NCI-H146 treated with DMSO at 0.1 percent for 48 hours (cell line): ENCODE results near the gene ZFP36L1.

Experiments used
- DNase-seq: peaks from one replicate; lab custom pipeline; 2025; ENCODE audit not compliant: unreplicated experiment; lab: John Stamatoyannopoulos, UW

The ZFP36L1 gene, protein sequence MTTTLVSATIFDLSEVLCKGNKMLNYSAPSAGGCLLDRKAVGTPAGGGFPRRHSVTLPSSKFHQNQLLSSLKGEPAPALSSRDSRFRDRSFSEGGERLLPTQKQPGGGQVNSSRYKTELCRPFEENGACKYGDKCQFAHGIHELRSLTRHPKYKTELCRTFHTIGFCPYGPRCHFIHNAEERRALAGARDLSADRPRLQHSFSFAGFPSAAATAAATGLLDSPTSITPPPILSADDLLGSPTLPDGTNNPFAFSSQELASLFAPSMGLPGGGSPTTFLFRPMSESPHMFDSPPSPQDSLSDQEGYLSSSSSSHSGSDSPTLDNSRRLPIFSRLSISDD

GRCh38 chr14:68792979-68793733, at the start of gene ZFP36L1:
ZFP36L1 (minus strand) TSS chr14:68793067; CDS start chr14:68792938, 129 bp downstream.
- no peak for DNase-seq

DNA sequence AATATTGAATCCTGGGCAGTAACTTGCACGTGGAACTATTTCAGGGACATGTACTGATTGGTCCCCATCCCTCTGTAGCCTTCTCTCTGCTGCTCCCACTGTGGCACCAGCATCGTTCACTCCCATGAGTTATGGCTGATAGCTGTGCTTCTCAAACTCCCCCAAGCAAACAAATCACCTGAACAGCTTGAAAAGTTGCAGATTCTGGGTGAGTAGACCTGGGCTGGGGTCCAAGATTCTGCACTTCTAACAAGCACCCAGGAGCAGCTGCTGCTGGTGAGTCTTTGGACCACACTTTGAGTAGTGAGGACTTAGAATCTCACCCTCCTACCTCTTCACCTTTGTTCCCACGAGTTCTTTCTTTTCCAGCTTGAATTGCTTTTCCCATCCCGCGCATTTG, 49.4 kb upstream of the ZFP36L1 start:
- DNase-seq = no peak

DNA sequence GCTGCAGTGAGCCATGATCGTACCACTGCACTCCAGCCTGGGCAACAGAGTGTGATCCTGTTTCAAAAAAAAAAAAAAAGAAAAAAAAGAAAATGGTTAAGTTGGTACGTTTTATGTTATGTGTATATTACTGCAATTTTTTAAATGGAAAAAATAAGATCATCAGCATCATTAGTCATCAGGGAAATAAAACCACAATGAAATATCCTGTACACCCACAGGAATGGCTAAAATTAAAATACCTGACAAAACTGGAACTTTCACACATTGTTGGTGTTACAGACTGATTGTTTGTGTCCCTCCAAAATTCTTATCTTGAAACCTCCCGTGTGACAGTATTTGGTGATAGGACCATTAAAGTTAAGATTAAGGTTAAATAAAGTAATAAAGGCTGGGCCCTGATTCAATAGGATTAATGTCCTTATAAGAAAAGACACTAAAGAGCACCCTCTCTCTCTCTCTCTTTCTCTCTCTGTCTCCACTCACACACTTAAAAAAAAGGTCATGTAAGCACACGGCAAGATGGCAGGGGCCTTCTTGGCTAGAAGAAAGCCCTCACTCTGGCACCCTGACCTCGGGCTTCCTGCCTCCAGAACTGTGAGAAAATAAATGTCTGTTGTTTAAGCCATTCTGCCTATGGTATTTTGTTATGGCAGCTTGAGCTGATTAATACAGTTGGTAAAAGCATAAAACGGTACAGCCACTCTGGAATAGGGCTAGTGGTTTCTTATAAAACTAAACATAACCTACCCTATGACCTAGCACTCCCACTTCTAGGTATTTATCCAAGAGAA, 48.3 kb upstream of the ZFP36L1 start:
- no peak for DNase-seq

GRCh38 chr14:68840454-68840853, 47.6 kb upstream of the ZFP36L1 start:
- DNase-seq = no peak

- no peak for DNase-seq
Measured at GRCh38 chr14:68836082-68836481, 43.2 kb upstream of the ZFP36L1 start.

- DNase-seq = no peak
Measured at GRCh38 chr14:68834816-68835215, 41.9 kb upstream of the ZFP36L1 start.

DNA sequence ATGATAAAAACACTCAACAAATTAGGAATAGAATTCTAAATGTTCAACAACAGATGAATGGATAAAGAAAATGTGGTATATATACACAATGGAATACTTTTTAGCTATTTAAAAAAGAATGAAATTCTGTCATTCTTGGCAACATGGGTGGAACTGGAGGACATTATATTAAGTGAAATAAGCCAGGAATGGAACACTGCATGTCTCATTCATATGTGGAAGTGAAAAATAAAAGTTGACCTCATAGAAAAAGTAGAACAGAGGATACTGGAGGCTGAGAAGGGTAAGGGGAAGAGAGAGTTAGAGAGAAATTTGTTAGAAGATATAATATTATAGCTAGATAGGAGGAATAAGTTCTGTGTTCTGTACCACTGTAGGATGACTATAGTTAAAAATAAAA, 35.8 kb upstream of the ZFP36L1 start:
- no peak for DNase-seq

GRCh38 chr14:68825729-68826128, 32.9 kb upstream of the ZFP36L1 start:
- DNase-seq = no peak

DNA sequence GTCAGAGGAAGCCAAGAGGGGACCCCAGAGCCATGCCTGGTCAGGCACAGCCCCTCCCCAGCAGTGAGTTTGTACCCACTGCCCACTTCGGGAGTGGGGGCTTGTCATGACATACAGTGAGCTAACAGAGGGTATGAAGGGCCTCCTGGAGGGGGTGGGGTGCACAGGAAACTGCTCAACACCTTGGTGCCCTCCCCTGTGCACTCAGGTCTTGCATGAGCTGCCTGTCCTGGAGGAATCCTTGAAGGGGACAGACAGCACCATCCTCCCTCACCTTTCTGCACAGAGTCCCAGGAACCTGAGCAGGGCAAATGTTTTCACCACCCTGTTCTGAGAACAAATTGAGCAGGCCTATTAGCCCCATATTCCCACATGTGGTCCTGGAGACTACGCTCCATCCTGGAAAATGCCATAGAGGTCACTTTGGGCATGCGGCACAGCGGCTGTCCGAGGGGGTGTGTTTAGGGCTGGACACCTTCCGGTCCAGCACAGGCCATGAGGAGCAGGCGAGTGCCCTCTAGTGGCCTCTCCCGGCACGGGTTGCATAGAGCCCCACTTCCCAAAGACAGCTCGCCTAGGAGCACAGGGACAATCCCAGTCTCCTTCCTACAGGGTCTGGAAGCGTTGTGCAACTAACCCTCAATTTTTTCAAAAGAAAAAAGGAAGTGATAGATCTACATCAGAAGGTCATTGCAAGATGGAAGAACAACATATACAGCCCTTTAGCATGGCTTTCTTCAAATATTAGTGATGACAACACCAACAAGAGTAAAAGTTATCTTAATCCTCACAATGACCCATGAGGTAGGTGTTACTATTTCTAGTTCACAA, 31.9 kb upstream of the ZFP36L1 start:
- DNase-seq = no peak

DNA sequence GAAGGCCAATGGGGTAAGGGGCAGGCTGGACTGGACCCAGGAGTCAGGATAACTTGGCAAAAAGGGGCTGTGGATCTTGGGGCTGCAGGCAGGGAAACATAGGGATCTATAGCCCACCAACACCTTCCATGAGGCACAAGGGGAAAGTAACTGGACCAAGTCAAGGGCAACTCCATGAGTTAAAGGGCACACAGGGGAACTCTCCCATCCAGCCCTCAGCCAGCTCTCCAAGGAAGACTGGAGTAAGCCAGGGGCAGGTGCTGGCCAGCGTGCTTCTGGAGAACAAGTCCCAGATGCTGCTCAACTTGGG, 31.3 kb upstream of the ZFP36L1 start:
- no peak for DNase-seq

GRCh38 chr14:68823434-68824206, 30.8 kb upstream of the ZFP36L1 start:
- no peak for DNase-seq

DNA sequence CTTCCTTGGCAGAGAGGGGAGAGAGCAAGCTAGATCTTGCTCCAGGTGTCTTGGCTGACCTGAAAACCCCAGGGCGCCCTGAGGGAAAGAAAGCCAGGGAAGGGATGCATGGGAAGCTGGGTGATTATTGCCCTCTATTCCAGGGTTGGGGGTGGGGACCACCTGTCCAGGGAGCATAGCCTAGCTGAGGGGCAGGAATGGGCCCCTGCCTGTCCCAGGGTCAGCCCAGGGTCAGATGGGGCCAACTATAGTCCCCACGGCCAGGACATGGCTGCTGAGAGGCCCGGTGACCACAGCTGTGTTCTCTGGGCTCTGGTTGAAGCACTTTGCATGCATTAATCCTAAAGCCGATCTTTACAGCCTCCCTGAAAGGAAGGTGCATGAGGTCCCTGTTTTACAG, 30.1 kb upstream of the ZFP36L1 start:
- DNase-seq = no peak

- DNase-seq = no peak
Measured at GRCh38 chr14:68822132-68822651, 29.3 kb upstream of the ZFP36L1 start.

DNA sequence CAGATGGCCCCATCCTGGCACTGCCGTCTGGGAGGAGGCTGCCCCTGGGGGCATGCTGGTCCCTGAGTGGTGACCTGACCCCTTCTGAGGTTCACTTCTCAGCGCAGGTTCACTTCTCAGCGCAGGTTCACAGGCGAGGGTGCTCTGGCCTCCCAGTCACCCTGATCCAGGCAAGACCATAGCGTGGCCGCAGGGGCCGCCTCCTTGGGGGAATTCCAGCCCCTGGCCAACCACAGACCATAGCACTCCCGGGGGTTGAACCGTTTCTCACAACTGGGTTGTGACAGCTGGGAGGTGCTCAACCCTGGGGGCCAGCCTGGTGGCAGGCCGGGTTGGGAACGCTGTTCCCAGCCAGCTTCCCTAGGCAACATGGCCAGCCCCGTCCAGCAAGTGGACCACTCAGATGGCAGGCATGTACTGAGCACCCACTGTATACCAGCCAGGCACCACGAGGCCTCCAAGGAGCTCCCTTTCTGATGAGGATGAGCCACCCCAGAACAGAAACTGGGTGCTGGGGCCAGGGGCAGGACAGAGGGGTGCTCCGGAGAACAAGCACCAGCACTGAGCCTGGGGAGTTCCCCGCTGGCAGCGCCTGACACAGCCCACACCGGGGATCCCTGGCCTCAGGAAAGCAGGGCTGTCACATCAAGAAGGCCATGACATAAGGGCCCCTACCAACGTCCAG, 28.3 kb upstream of the ZFP36L1 start:
- DNase-seq = no peak

- no peak for DNase-seq
Measured at GRCh38 chr14:68820536-68820935, 27.7 kb upstream of the ZFP36L1 start.

GRCh38 chr14:68820119-68820518, 27.3 kb upstream of the ZFP36L1 start:
- DNase-seq = no peak

DNA sequence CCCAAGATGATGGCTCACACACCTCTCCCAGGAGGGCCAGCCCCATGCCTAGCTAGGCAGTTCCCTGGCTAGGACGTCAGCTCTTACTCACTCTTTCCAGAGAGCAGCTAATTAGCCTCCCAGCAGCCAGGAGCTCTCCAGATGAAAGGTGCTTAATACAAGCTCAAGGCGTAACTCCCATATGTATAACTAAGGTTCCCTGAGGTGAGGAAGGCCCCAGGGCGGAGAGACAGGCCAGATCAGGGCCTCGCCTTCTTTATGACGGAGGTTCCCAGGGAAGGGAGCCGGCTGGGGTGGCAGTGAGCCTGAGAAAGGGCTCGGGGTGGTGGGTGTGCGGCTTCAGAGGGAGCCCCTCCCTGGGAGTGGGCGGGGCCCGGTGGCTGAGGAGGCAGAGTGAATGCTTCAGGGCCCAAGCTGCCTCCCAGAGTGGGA, 26.4 kb upstream of the ZFP36L1 start:
- DNase-seq = no peak

DNA sequence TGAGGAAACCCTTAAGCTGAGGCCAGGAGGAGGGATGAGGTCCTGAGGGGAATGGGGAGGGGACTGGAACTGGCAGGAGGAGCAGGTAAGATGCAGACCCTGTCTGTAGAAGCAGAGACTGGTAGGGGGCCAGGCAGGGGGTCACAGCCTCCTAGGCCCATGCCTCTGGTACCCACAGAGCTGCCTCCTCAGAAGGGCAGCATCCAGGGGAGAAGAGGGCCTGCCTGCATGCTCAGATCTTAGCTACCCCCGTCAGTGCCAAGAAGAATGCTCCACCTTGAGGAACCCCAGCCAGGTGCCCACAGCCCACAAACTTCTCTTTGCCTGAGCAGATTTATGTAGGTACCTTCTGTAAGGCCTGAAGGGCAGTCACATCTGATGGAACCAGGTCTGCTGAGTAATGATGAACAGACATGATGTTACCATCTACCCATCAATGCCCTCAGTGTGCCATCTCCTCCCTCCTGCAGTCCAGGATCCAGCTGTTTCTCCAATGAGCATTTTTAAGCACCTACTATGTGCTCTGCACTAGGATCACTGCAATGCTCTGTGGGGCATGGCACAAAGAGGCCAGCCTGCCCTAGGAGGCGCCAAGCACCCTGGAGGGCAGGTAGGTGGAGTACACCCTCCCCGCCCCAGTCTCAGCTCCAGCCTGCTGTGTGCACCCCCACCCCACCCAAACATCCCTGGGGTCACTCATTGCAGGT, 24.8 kb upstream of the ZFP36L1 start:
- no peak for DNase-seq

- no peak for DNase-seq
Measured at GRCh38 chr14:68816943-68817430, 24.1 kb upstream of the ZFP36L1 start.
